Neural progenitor cell (in vitro differentiated cells): ENCODE results near the gene TTLL5. TPM values are rescaled to one million over a fixed set of nuclear protein-coding genes. Genes with fewer than 3 reads are reported as not detected.

Source experiments
- DNase-seq: peaks from one replicate; pipeline ENCODE4 v3.0.0-alpha.2; 2016; ENCODE audit warnings: low spot score
- H2AFZ ChIP-seq: fragments of 200-600 bp; sonication (generic); replicated peaks from 2 replicates; pipeline ENCODE4 v1.6.1; 2016; ENCODE audit warnings: antibody characterized with exemption
- H3F3A ChIP-seq: fragments of 200-600 bp; sonication (generic); 2 replicates; pipeline ENCODE4 v1.6.1; 2016; ENCODE audit warnings: antibody characterized with exemption, low read depth
- H3K27ac ChIP-seq: fragments of 200-600 bp; sonication (generic); 2 replicates; pipeline ENCODE4 v1.5.1; 2016; ENCODE audit warnings: mild to moderate bottlenecking
- H3K27me3 ChIP-seq: fragments of 200-600 bp; sonication (generic); 2 replicates; pipeline ENCODE4 v1.6.1; 2016; ENCODE audit warnings: mild to moderate bottlenecking, moderate library complexity
- H3K36me3 ChIP-seq: fragments of 200-600 bp; sonication (generic); 2 replicates; pipeline ENCODE4 v1.5.1; 2016
- H3K4me1 ChIP-seq: fragments of 200-600 bp; sonication (generic); 2 replicates; pipeline ENCODE4 v1.6.1; 2016; ENCODE audit warnings: mixed run types
- H3K4me2 ChIP-seq: fragments of 200-600 bp; sonication (generic); 2 replicates; pipeline ENCODE4 v1.6.1; 2016
- H3K4me3 ChIP-seq: fragments of 200-600 bp; sonication (generic); 2 replicates; pipeline ENCODE4 v1.5.1; 2016
- H3K79me2 ChIP-seq: fragments of 200-600 bp; sonication (generic); 2 replicates; pipeline ENCODE4 v1.6.1; 2016; ENCODE audit warnings: low read depth
- H3K9ac ChIP-seq: fragments of 200-600 bp; sonication (generic); 2 replicates; pipeline ENCODE4 v1.6.1; 2016
- H3K9me3 ChIP-seq: fragments of 200-600 bp; sonication (generic); 2 replicates; pipeline ENCODE4 v1.5.1; 2016; ENCODE audit warnings: low read depth
- H4K20me1 ChIP-seq: fragments of 200-600 bp; sonication (generic); 2 replicates; pipeline ENCODE4 v1.6.1; 2016; ENCODE audit warnings: low read depth
- H3K27ac Mint-ChIP-seq: 3 replicates; pipeline ENCODE4 v1.8.0; 2021; ENCODE audit warnings: mixed read lengths
- H3K27me3 Mint-ChIP-seq: 2 replicates; pipeline ENCODE4 v1.8.0; 2022; ENCODE audit warnings: low read depth, mild to moderate bottlenecking, inconsistent platforms, moderate library complexity, mixed read lengths; ENCODE audit not compliant: insufficient read depth
- H3K36me3 Mint-ChIP-seq: 3 replicates; pipeline ENCODE4 v1.8.0; 2021; ENCODE audit warnings: mixed read lengths
- H3K4me1 Mint-ChIP-seq: 3 replicates; pipeline ENCODE4 v1.8.0; 2021; ENCODE audit warnings: mixed read lengths
- H3K4me3 Mint-ChIP-seq: 3 replicates; pipeline ENCODE4 v1.8.0; 2021; ENCODE audit warnings: mild to moderate bottlenecking, moderate library complexity, mixed read lengths
- H3K9me3 Mint-ChIP-seq: 3 replicates; pipeline ENCODE4 v1.8.0; 2020; ENCODE audit warnings: mixed read lengths
- EZH2phosphoT487 ChIP-seq: fragments of 200-600 bp; sonication (generic); IDR thresholded peaks from 2 replicates; pipeline ENCODE4 v1.6.1; 2017; ENCODE audit warnings: antibody characterized with exemption
- total RNA-seq: library from RNA; depleted of rRNA; stranded (reverse); fragments of >200 nt; gene quantifications from 2 replicates; pipeline ENCODE4 v1.2.3, GENCODE V29; 2015; ENCODE audit warnings: low replicate concordance
- TF ChIP-seq, protein P1 (sequence below): fragments of 200-600 bp; sonication (generic); IDR thresholded peaks from 2 replicates; pipeline ENCODE4 v1.5.1; 2017; ENCODE audit warnings: antibody characterized with exemption, mild to moderate bottlenecking

The TTLL5 gene
- total RNA-seq, 1 donor from 2014 or later = 61.4 TPM

DNA sequence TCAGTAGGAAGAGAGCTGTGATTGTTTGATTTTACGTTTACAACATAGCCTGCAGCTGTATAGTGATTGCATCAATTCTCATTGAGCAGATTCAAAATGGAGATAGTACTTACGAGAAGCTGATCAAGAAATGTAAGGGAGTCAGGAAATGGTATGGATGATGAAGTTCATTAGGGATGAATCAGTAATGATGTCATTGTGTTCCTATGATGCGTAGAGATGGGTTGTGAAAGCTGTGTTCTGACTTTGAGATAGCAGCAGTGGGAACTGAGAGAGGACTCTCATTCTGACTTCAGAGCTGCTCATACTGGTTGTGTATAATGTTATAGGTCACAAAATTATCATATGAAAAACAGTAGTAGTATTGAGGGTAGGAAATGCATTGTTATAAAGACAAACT is 44.0 kb downstream of the TTLL5 start:
- H3K36me3 ChIP-seq = no peaks in the 10 kb centered on the region
- H3K79me2 ChIP-seq = no peaks in the 10 kb centered on the region
- no peak overlapping the region for H3K9ac ChIP-seq
- Mint-ChIP-seq H3K27ac (no peak overlapping the region), H3K4me1 (peaks cover 12% of the 10 kb centered on the region), H3K27me3 (no peaks in the 10 kb centered on the region), H3K36me3 (peaks cover 16% of the 10 kb centered on the region), H3K4me3 (no peak overlapping the region), H3K9me3 (no peaks in the 10 kb centered on the region)
- peaks cover 15% of the 10 kb centered on the region for H3K4me1 ChIP-seq
- H3K27ac ChIP-seq = no peak overlapping the region
- H2AFZ ChIP-seq = no peak overlapping the region
- no peak overlapping the region for H3K4me2 ChIP-seq
- no peak for DNase-seq
- TF ChIP-seq, protein P1, sequence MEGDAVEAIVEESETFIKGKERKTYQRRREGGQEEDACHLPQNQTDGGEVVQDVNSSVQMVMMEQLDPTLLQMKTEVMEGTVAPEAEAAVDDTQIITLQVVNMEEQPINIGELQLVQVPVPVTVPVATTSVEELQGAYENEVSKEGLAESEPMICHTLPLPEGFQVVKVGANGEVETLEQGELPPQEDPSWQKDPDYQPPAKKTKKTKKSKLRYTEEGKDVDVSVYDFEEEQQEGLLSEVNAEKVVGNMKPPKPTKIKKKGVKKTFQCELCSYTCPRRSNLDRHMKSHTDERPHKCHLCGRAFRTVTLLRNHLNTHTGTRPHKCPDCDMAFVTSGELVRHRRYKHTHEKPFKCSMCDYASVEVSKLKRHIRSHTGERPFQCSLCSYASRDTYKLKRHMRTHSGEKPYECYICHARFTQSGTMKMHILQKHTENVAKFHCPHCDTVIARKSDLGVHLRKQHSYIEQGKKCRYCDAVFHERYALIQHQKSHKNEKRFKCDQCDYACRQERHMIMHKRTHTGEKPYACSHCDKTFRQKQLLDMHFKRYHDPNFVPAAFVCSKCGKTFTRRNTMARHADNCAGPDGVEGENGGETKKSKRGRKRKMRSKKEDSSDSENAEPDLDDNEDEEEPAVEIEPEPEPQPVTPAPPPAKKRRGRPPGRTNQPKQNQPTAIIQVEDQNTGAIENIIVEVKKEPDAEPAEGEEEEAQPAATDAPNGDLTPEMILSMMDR = no peak
- no peaks in the 10 kb centered on the region for H3K9me3 ChIP-seq
- peaks cover 12% of the 10 kb centered on the region for H4K20me1 ChIP-seq
- no peak overlapping the region for H3K4me3 ChIP-seq
- H3K27me3 ChIP-seq = no peaks in the 10 kb centered on the region
- H3F3A ChIP-seq = peaks cover 19% of the 10 kb centered on the region

DNA sequence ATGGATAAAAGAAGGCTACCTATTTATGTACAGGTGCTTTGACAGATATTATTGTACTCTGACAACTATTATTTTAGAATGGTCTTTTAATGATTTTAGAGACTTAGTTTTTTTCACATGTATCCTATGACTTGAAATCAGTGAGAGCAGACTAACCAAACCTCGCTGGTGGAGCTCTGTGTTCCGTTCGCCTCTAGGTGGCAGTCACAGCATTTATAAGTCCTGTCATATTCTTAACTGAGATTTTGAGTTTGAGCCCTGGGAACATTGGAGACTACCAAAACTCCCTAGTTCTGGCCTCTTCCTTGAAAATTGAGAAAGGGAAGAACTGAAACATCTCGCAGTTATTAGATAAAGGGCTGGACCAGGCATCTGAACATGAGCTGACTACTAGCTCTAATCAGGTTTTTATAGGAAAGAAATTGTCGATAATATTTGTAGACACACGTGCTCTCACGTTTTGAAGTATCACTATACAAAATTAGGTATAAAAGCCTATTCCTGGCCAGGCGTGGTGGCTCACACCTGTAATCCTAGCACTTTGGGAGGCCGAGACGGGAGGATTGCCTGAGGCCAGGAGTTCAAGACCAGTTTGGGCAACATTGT is 48.3 kb downstream of the TTLL5 start:
- peaks cover 17% of the 10 kb centered on the region for H3K4me1 ChIP-seq
- no peak overlapping the region for H3K4me2 ChIP-seq
- Mint-ChIP-seq H3K4me3 (no peak overlapping the region), H3K9me3 (no peaks in the 10 kb centered on the region), H3K4me1 (peaks cover 18% of the 10 kb centered on the region), H3K27ac (no peak overlapping the region), H3K27me3 (no peaks in the 10 kb centered on the region), H3K36me3 (peaks cover 7% of the 10 kb centered on the region)
- H3K27ac ChIP-seq = no peak overlapping the region
- DNase-seq = peak; percentile 83
- H3K9me3 ChIP-seq = no peaks in the 10 kb centered on the region
- H3K27me3 ChIP-seq = no peaks in the 10 kb centered on the region
- no peaks in the 10 kb centered on the region for H3K79me2 ChIP-seq
- no peak overlapping the region for H3K4me3 ChIP-seq
- no peak for TF ChIP-seq EZH2phosphoT487
- TF ChIP-seq, protein P1 = peak; percentile 92
- peaks cover 27% of the 10 kb centered on the region for H3F3A ChIP-seq
- no peaks in the 10 kb centered on the region for H3K36me3 ChIP-seq
- no peak overlapping the region for H3K9ac ChIP-seq
- H2AFZ ChIP-seq = no peak overlapping the region
- H4K20me1 ChIP-seq = peaks cover 20% of the 10 kb centered on the region

DNA sequence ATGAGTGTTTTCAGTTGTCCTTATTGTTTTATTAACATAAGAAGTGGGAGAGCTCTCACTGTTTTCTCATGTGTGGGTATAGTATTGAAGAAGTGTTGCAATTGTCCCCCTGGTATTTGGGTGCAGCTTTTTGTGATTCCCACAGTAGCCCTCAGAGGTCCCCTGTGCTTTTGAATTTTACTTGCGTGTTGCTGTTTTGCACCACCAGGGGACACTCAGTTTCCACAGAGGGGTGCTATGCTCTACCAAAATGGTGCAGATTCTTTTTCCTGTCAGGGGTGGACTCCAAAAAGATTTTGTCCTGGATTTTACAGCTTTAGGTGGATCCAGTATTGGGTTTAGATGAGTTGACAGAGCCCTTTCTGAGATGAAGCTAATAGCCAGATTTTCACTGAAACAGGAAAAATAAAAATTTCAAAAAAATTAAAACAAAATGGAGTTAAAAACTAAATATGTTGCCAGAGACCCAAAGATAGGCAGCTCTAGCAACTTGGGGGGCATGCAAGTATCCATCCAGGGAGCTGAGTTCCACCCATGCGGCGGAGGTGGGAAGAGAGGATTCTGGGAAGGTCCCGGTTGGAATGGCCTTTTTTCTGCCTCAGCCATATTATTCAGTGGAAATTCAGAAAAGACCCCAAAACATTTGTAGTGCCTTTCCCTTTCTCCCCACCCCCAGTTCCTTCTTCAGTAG is 50.2 kb downstream of the TTLL5 start:
- no peak for TF ChIP-seq EZH2phosphoT487
- TF ChIP-seq, protein P1 = peak; percentile 64
- Mint-ChIP-seq H3K4me3 (no peak overlapping the region), H3K9me3 (no peaks in the 10 kb centered on the region), H3K4me1 (peaks cover 18% of the 10 kb centered on the region), H3K36me3 (no peaks in the 10 kb centered on the region), H3K27me3 (peaks cover 2% of the 10 kb centered on the region), H3K27ac (no peak overlapping the region)
- peak; percentile 59 for DNase-seq
- H3K4me3 ChIP-seq = no peak overlapping the region
- no peaks in the 10 kb centered on the region for H3K9me3 ChIP-seq
- no peak overlapping the region for H3K9ac ChIP-seq
- H3F3A ChIP-seq = peaks cover 27% of the 10 kb centered on the region
- peaks cover 17% of the 10 kb centered on the region for H3K4me1 ChIP-seq
- no peaks in the 10 kb centered on the region for H3K79me2 ChIP-seq
- no peaks in the 10 kb centered on the region for H3K27me3 ChIP-seq
- no peaks in the 10 kb centered on the region for H3K36me3 ChIP-seq
- peak overlapping the region; percentile 42 for H3K27ac ChIP-seq
- H4K20me1 ChIP-seq = peaks cover 20% of the 10 kb centered on the region
- peak overlapping the region; percentile 57 for H3K4me2 ChIP-seq
- no peak overlapping the region for H2AFZ ChIP-seq
